K562 (cell line): Measurements from ENCODE around the gene GANAB. TPM values are rescaled to one million over a fixed set of nuclear protein-coding genes. Genes with fewer than 3 reads are reported as not detected.

Experiments
- COPS2 ChIP-seq: fragments of 450-650 bp; conservative IDR thresholded peaks from 2 replicates; pipeline ENCODE4 v1.6.1; 2016; ENCODE audit warnings: mild to moderate bottlenecking, moderate library complexity
- E4F1 ChIP-seq: fragments of 250-450 bp; sonication (Bioruptor Pico); IDR thresholded peaks from 2 replicates; pipeline ENCODE4 v1.5.0; 2021; ENCODE audit warnings: mild to moderate bottlenecking, borderline replicate concordance
- EP300 ChIP-seq: IDR thresholded peaks from 2 replicates; pipeline ENCODE4 v1.6.1; 2012; ENCODE audit warnings: low read length, improper control_type of control experiment
- IFI16 ChIP-seq: fragments of 250-450 bp; sonication (Bioruptor Pico); IDR thresholded peaks from 2 replicates; pipeline ENCODE4 v2.1.2; 2022; ENCODE audit warnings: mild to moderate bottlenecking, inconsistent platforms
- MTA2 ChIP-seq: fragments of 450-650 bp; IDR thresholded peaks from 2 replicates; pipeline ENCODE4 v1.6.1; 2016; ENCODE audit warnings: low read depth
- NFIC ChIP-seq: fragments of 450-650 bp; IDR thresholded peaks from 2 replicates; pipeline ENCODE4 v1.6.1; 2017; ENCODE audit warnings: mild to moderate bottlenecking, inconsistent platforms
- NFIX ChIP-seq: fragments of 250-450 bp; sonication (Bioruptor Pico); IDR thresholded peaks from 2 replicates; pipeline ENCODE4 v1.4.0; 2020; ENCODE audit warnings: low read depth, mild to moderate bottlenecking, moderate library complexity
- PHF21A ChIP-seq: fragments of 450-650 bp; IDR thresholded peaks from 2 replicates; pipeline ENCODE4 v1.6.1; 2017; ENCODE audit warnings: low read depth, borderline replicate concordance
- RBFOX2 ChIP-seq: fragments of 200-400 bp; formaldehyde crosslinking; IDR thresholded peaks from 2 replicates; pipeline ENCODE4 v1.6.1; 2017; ENCODE audit warnings: low read depth, mild to moderate bottlenecking, low read length, moderate library complexity
- RNF2 ChIP-seq: sonication (generic); IDR thresholded peaks from 2 replicates; pipeline ENCODE4 v1.6.1; 2016
- SAFB2 ChIP-seq: fragments of 200-400 bp; formaldehyde crosslinking; IDR thresholded peaks from 2 replicates; pipeline ENCODE4 v1.6.1; 2018; ENCODE audit warnings: borderline replicate concordance, low read length, low read depth, moderate library complexity; ENCODE audit not compliant: severe bottlenecking
- ZBTB49 ChIP-seq: sonication (generic); formaldehyde crosslinking; IDR thresholded peaks from 2 replicates; pipeline ENCODE4 v1.8.0; 2022; ENCODE audit warnings: missing genetic modification reagents, mild to moderate bottlenecking, borderline replicate concordance
- ZNF263 ChIP-seq: sonication (generic); formaldehyde crosslinking; IDR thresholded peaks from 2 replicates; pipeline ENCODE4 v1.8.0; 2022; ENCODE audit warnings: mild to moderate bottlenecking, missing genetic modification reagents, borderline replicate concordance
- ZNF589 ChIP-seq: fragments of 200-800 bp; sonication (Bioruptor generic); IDR thresholded peaks from 2 replicates; pipeline ENCODE4 v1.6.1; 2016; ENCODE audit warnings: low read depth, missing genetic modification characterization, missing compliant biosample characterization
- polyA plus RNA-seq, 8 experiments: library from polyadenylated mRNA; depleted of rRNA in 4 of 8; stranded (reverse) in 5 of 8; unstranded in 3 of 8; fragments of >200 nt; fragmentation: Nextera tagmentation in 2 of 8; fragmentation: Illumina TruSeq in 1 of 8; extraction: Ambion mirVana in 2 of 8; extraction: Trizol in 1 of 8; gene quantifications; 2 replicates each; pipeline versions ENCODE4 v1.2.1 to v1.2.3, GENCODE V29; 2011 to 2014; ENCODE audit warnings: inconsistent platforms in 1 of 8, missing spikeins in 1 of 8
- total RNA-seq, 7 experiments: library from RNA; depleted of rRNA in 6 of 7; stranded (reverse); fragments of >200 nt in 6 of 7; fragmentation: Illumina TruSeq in 2 of 7; extraction: Trizol in 2 of 7; gene quantifications; 2 replicates each; pipeline versions ENCODE4 v1.2.1 to v1.2.3, GENCODE V29; 2011 to 2021; ENCODE audit warnings: low replicate concordance in 1 of 7
- TF ChIP-seq, protein P1 (sequence below): fragments of 250-450 bp; sonication (Bioruptor Pico); IDR thresholded peaks from 2 replicates; pipeline ENCODE4 v1.5.0; 2022; ENCODE audit warnings: mild to moderate bottlenecking
- TF ChIP-seq, protein P2 (sequence below): fragments of 450-650 bp; IDR thresholded peaks from 2 replicates; pipeline ENCODE4 v1.6.1; 2018; ENCODE audit warnings: mild to moderate bottlenecking, low read depth; ENCODE audit not compliant: partially characterized antibody
- TF ChIP-seq, protein P3 (sequence below), 2 experiments: fragments of 250-450 bp in 1 of 2; fragments of 450-650 bp in 1 of 2; sonication (Bioruptor Pico) in 1 of 2; IDR thresholded peaks; 2 replicates each; pipeline versions ENCODE4 v1.6.1 to v1.8.0; 2016 to 2021; ENCODE audit warnings: mild to moderate bottlenecking in 2 of 2, moderate library complexity in 2 of 2, missing compliant biosample characterization in 1 of 2, missing genetic modification characterization in 1 of 2

Gene GANAB
- total and polyA plus RNA-seq, 9 of the 15 experiments (the other 6 are each of a cell fraction or from before 2014, with no cell fraction given), result 6.5 to 284 (median 161) TPM

DNA sequence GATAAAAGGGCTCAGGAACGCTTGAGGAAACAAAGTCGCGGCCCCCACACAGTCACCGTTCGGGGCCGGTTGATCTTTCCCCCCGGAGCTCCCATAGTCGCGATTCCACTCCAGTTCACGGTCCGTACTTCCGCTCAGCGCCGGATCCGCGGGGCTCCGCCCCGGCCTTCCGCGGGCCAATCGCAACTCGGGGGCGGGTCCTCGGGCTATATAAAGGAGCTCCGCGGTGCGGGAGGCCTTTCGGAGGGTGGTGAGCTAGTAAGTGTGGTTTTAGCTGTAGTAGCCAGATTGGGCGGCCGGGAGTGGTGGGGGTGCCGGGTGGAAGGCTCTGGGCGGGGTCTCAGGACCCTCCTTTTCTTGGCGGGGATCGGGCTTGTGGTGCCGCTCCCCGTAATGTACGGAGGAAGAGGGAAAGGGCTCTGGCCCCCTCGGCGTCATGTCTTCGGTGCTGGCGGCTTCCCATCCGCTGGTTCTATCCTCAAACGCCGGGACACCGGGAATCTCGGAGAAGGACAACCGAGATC lies 18.7 kb upstream of the GANAB start, which contains the start of the genes C11orf98 and CSKMT (continued):
- TF ChIP-seq NFIX (no peak), SAFB2 (no peak), NFIC (peak; percentile 79), MTA2 (no peak), ZBTB49 (CRISPR knock-in tag) (no peak), ZNF263 (no peak), COPS2 (no peak), EP300 (no peak), RNF2 (peak; percentile 49; the same call in 1 of the 2 replicates), E4F1 (CRISPR knock-in tag) (0 out of 2 replicates have a peak, but pooled peaks have one; percentile 65), IFI16 (CRISPR knock-in tag) (no peak), RBFOX2 (peak; percentile 100), PHF21A (peak; percentile 83; the same call in 1 of the 2 replicates), ZNF589 (CRISPR knock-in tag) (0 out of 2 replicates have a peak, but pooled peaks have one; percentile 12)
- TF ChIP-seq, protein P1, sequence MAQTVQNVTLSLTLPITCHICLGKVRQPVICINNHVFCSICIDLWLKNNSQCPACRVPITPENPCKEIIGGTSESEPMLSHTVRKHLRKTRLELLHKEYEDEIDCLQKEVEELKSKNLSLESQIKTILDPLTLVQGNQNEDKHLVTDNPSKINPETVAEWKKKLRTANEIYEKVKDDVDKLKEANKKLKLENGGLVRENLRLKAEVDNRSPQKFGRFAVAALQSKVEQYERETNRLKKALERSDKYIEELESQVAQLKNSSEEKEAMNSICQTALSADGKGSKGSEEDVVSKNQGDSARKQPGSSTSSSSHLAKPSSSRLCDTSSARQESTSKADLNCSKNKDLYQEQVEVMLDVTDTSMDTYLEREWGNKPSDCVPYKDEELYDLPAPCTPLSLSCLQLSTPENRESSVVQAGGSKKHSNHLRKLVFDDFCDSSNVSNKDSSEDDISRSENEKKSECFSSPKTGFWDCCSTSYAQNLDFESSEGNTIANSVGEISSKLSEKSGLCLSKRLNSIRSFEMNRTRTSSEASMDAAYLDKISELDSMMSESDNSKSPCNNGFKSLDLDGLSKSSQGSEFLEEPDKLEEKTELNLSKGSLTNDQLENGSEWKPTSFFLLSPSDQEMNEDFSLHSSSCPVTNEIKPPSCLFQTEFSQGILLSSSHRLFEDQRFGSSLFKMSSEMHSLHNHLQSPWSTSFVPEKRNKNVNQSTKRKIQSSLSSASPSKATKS (CRISPR knock-in tag), result no peak
- TF ChIP-seq, protein P2, sequence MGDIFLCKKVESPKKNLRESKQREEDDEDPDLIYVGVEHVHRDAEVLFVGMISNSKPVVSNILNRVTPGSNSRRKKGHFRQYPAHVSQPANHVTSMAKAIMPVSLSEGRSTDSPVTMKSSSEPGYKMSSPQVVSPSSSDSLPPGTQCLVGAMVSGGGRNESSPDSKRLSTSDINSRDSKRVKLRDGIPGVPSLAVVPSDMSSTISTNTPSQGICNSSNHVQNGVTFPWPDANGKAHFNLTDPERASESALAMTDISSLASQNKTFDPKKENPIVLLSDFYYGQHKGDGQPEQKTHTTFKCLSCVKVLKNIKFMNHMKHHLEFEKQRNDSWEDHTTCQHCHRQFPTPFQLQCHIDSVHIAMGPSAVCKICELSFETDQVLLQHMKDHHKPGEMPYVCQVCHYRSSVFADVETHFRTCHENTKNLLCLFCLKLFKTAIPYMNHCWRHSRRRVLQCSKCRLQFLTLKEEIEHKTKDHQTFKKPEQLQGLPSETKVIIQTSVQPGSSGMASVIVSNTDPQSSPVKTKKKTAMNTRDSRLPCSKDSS, result no peak
- TF ChIP-seq, protein P3, sequence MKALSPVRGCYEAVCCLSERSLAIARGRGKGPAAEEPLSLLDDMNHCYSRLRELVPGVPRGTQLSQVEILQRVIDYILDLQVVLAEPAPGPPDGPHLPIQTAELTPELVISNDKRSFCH (CRISPR knock-in tag; IDR thresholded peaks at IDR 0.05), result no peak
- TF ChIP-seq, protein P3 (tag; IDR thresholded peaks at IDR 0.05), result no peak
